MCF 10A (cell line): ENCODE measurements around the gene DRG2. TPM values are rescaled to one million over a fixed set of nuclear protein-coding genes. Genes with fewer than 3 reads are reported as not detected.

Experiments used
- BruUV-seq: library from RNA; stranded (reverse); fragments of 400-500 nt; replicated peaks from 2 replicates; lab custom pipeline; 2021; lab: Mats Ljungman, UMichigan
- CTCF ChIA-PET: fragments of 300-600 bp; sonication (Branson Sonifier 250); formaldehyde crosslinking; extraction: SDS; loops from one replicate; lab custom pipeline; 2021; ENCODE audit warnings: antibody characterized with exemption, inconsistent platforms; lab: Yijun Ruan, JAX
- POLR2A ChIA-PET: fragments of 300-600, 350-650 bp; sonication (Branson Sonifier 250); formaldehyde crosslinking; extraction: SDS; loops from one replicate; lab custom pipeline; 2020; ENCODE audit warnings: antibody characterized with exemption, inconsistent platforms; lab: Yijun Ruan, JAX
- DNase-seq: peaks from one replicate; pipeline ENCODE4 v3.0.0-alpha.2; 2018; ENCODE audit not compliant: unreplicated experiment
- H3K27ac Mint-ChIP-seq: one replicate; pipeline ENCODE4 v1.8.0; 2022; ENCODE audit warnings: mild to moderate bottlenecking, low read depth, mixed read lengths; ENCODE audit not compliant: unreplicated experiment
- H3K27me3 Mint-ChIP-seq: one replicate; pipeline ENCODE4 v1.8.0; 2022; ENCODE audit warnings: mixed read lengths; ENCODE audit not compliant: insufficient read depth, unreplicated experiment
- H3K36me3 Mint-ChIP-seq: one replicate; pipeline ENCODE4 v1.8.0; 2022; ENCODE audit warnings: mild to moderate bottlenecking, moderate library complexity, mixed read lengths; ENCODE audit not compliant: insufficient read depth, unreplicated experiment
- H3K4me1 Mint-ChIP-seq: one replicate; pipeline ENCODE4 v1.8.0; 2022; ENCODE audit warnings: mixed read lengths; ENCODE audit not compliant: insufficient read depth, unreplicated experiment
- H3K4me3 Mint-ChIP-seq: one replicate; pipeline ENCODE4 v1.8.0; 2022; ENCODE audit warnings: mild to moderate bottlenecking, moderate library complexity, mixed read lengths; ENCODE audit not compliant: unreplicated experiment
- H3K9me3 Mint-ChIP-seq: one replicate; pipeline ENCODE4 v1.8.0; 2022; ENCODE audit warnings: mixed read lengths; ENCODE audit not compliant: unreplicated experiment
- intact Hi-C: fragments of 100-400 bp; cut with micrococcal nuclease; formaldehyde crosslinking; loops from 2 replicates; pipeline ENCODE4 v1.14.1; 2022
- total RNA-seq: library from RNA; stranded (reverse); gene quantifications from 2 replicates; pipeline ENCODE4 v1.2.3, GENCODE V29; 2022
- TF ChIP-seq, protein P1 (sequence below): fragments of 200-600 bp; IDR thresholded peaks from one replicate; pipeline ENCODE4 v1.8.0; 2022; ENCODE audit warnings: antibody characterized with exemption, mild to moderate bottlenecking; ENCODE audit not compliant: unreplicated experiment

Gene DRG2
- total RNA-seq, 1 experiment from 2014 or later, result 39.5 TPM

DNA sequence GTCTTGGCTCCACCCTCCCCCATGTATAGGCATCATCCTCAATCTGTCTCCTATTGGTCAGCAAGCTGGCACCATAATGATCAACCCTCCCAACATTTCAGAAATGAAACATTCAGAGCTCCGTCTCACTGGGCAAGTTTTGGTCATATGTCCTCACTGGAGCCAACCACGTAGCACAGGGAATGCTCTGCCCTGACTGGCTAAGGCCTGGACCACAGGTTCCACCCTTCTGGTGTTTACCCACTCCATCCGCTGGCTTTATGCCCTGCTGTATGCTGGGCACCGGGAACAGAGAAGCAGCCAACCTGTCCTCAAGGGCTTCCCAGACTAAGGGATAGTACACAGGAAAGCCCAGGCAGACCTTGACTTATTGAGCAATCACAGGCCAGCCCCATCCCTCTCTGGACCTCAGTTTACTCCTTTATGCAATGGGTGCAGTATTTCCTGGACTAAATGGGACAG is 41.3 kb downstream of the DRG2 start:
- Mint-ChIP-seq H3K36me3 (no peaks in the 10 kb centered on the region), H3K9me3 (no peaks in the 10 kb centered on the region), H3K4me3 (no peak overlapping the region), H3K4me1 (no peaks in the 10 kb centered on the region), H3K27me3 (no peaks in the 10 kb centered on the region), H3K27ac (no peak overlapping the region)
- TF ChIP-seq, protein P1, sequence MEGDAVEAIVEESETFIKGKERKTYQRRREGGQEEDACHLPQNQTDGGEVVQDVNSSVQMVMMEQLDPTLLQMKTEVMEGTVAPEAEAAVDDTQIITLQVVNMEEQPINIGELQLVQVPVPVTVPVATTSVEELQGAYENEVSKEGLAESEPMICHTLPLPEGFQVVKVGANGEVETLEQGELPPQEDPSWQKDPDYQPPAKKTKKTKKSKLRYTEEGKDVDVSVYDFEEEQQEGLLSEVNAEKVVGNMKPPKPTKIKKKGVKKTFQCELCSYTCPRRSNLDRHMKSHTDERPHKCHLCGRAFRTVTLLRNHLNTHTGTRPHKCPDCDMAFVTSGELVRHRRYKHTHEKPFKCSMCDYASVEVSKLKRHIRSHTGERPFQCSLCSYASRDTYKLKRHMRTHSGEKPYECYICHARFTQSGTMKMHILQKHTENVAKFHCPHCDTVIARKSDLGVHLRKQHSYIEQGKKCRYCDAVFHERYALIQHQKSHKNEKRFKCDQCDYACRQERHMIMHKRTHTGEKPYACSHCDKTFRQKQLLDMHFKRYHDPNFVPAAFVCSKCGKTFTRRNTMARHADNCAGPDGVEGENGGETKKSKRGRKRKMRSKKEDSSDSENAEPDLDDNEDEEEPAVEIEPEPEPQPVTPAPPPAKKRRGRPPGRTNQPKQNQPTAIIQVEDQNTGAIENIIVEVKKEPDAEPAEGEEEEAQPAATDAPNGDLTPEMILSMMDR, result no peak
- intact Hi-C loops, result no loop called here
- BruUV-seq, result no TSS peak
- POLR2A ChIA-PET, result interaction anchor here (0.5 kb wide), 1 partner anchor 55 kb away, joined by 3 read pairs; no protein-coding TSS in a partner anchor
- CTCF ChIA-PET, result interaction anchor here (1.5 kb wide), 1 partner anchor 13 kb away, joined by 10 read pairs; no protein-coding TSS in a partner anchor
- DNase-seq, result peak; percentile 77

- Mint-ChIP-seq H3K36me3 (no peaks in the 10 kb centered on the region), H3K27ac (no peak overlapping the region), H3K4me3 (no peak overlapping the region), H3K27me3 (no peaks in the 10 kb centered on the region), H3K4me1 (no peaks in the 10 kb centered on the region), H3K9me3 (no peaks in the 10 kb centered on the region)
- ChIA-PET CTCF (no interaction called here), POLR2A (no interaction called here)
- TF ChIP-seq, protein P1, result no peak
- DNase-seq, result no peak
- no TSS peak for BruUV-seq
- intact Hi-C loops, result no loop called here
Observed at GRCh38 chr17:18132711-18133110, 45.0 kb downstream of the DRG2 start.

- DNase-seq, result no peak
- H3K4me3 Mint-ChIP-seq, result no peak overlapping the region
- intact Hi-C loops, result no loop called here
- CTCF ChIA-PET, result interaction anchor here (0.5 kb wide), 1 partner anchor 21 kb away, joined by 3 read pairs; no protein-coding TSS in a partner anchor
- H3K9me3 Mint-ChIP-seq, result no peaks in the 10 kb centered on the region
- POLR2A ChIA-PET, result no interaction called here
- TF ChIP-seq, protein P1, result no peak
- no peak overlapping the region for H3K27ac Mint-ChIP-seq
- BruUV-seq, result no TSS peak
- H3K36me3 Mint-ChIP-seq, result no peaks in the 10 kb centered on the region
- no peaks in the 10 kb centered on the region for H3K27me3 Mint-ChIP-seq
- H3K4me1 Mint-ChIP-seq, result no peaks in the 10 kb centered on the region
Observed at GRCh38 chr17:18136357-18136756, 48.6 kb downstream of the DRG2 start.

DNA sequence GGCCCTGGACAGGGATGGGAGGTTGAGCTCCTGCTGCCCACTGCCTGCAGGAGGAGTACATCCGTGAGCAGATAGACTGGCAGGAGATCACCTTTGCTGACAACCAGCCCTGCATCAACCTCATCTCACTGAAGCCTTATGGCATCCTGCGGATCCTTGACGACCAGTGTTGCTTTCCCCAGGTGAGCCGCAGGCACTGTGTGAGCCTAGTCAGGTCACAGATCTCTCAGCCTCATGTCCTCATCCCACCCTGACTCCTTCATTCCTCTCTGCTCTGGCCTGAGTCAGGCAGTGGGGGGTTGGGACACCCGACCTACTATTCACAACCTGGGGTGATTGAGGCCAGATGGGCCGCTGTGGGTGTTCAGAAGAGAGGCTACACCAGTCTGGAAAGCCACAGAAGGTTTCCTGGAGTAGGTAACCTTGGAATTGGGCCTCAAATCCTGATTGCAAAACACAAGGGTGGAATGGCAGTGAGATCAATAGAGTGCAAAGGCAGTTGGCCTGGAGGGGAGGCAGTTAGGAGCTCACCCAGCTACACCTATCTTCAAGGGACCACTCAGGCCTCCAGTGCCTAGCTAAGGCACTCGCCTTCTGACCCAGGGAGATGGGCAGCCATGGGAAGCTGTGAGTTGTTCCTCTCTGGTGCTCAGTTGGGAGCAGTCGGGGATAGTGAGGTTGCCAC is 50.5 kb downstream of the DRG2 start:
- intact Hi-C loops, result no loop called here
- DNase-seq, result no peak
- H3K4me1 Mint-ChIP-seq, result no peaks in the 10 kb centered on the region
- H3K27ac Mint-ChIP-seq, result no peak overlapping the region
- ChIA-PET CTCF (no interaction called here), POLR2A (interaction anchor here (1.7 kb wide), 1 partner anchor 44 kb away, joined by 5 read pairs; no protein-coding TSS in a partner anchor)
- H3K36me3 Mint-ChIP-seq, result no peaks in the 10 kb centered on the region
- no peak overlapping the region for H3K4me3 Mint-ChIP-seq
- TF ChIP-seq, protein P1, result no peak
- H3K27me3 Mint-ChIP-seq, result no peaks in the 10 kb centered on the region
- BruUV-seq, result no TSS peak
- H3K9me3 Mint-ChIP-seq, result no peaks in the 10 kb centered on the region
